ENCODE measurements around the gene CD3D. TPM values are rescaled to one million over a fixed set of nuclear protein-coding genes. Genes with fewer than 3 reads are reported as not detected.

Gene CD3D
- polyA plus RNA-seq, 2 of the 4 experiments (the other 2 are of a cell fraction) = not detected

DNA sequence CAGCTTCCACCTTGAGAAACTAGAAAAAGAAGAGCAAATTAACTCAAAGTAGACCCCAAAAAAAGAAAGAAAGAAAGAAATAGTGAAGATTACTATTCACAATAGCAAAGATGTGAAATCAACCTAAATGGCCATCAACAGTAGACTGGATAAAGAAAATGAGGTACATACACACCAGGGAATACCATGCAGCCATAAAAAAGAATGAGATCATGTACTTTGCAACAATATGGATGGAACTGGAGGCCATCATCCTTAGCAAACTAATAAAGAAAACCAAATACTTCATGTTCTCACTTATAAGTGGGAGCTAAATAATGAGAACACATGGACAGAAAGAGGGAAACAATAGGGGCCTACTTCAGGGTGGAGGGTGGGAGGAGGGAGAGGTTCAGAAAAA lies 13.8 kb downstream of the CD3D start (continued):
- TF ChIP-seq, protein P1, sequence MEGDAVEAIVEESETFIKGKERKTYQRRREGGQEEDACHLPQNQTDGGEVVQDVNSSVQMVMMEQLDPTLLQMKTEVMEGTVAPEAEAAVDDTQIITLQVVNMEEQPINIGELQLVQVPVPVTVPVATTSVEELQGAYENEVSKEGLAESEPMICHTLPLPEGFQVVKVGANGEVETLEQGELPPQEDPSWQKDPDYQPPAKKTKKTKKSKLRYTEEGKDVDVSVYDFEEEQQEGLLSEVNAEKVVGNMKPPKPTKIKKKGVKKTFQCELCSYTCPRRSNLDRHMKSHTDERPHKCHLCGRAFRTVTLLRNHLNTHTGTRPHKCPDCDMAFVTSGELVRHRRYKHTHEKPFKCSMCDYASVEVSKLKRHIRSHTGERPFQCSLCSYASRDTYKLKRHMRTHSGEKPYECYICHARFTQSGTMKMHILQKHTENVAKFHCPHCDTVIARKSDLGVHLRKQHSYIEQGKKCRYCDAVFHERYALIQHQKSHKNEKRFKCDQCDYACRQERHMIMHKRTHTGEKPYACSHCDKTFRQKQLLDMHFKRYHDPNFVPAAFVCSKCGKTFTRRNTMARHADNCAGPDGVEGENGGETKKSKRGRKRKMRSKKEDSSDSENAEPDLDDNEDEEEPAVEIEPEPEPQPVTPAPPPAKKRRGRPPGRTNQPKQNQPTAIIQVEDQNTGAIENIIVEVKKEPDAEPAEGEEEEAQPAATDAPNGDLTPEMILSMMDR (IDR thresholded peaks at IDR 0.05) = no peak

DNA sequence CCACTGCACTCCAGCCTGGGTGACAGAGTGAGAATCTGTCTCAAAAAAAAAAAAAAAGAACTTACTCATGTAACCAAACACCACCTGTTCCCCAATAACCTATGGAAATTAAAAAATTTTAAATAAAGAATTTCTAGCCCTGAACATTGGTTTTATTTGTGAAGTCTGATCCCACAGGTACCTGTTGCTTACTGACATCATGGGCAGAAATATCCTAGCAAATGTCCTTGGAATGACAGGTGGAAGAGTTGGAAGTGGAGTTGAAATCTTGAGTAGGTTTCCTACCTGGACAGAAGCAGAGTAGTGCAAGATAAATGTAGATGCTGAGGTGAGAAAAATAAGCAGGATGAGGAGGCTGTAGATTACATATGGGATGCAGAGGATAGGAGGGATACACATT lies 17.2 kb downstream of the CD3D start:
- Histone ChIP-seq H3K4me1 (no peaks in the 10 kb centered on the region), H3K4me3 (no peak overlapping the region), H3K27ac (no peak overlapping the region), H3K4me2 (no peak overlapping the region), H3K9me3 (no peaks in the 10 kb centered on the region)
- no peak for TF ChIP-seq EHMT2 (IDR thresholded peaks at IDR 0.05; ENCODE audit: low read depth)
- TF ChIP-seq POLR2AphosphoS2 (conservative IDR thresholded peaks at IDR 0.05; ENCODE audit: low read length) = no peak
- POLR2A ChIA-PET = no interaction called here
- FAIRE-seq (no peak), DNase-seq (ENCODE audit: low read depth in 1 of 2, low spot score in 1 of 2) (no peak), ATAC-seq (no peak)
- CTCF ChIA-PET = no interaction called here

DNA sequence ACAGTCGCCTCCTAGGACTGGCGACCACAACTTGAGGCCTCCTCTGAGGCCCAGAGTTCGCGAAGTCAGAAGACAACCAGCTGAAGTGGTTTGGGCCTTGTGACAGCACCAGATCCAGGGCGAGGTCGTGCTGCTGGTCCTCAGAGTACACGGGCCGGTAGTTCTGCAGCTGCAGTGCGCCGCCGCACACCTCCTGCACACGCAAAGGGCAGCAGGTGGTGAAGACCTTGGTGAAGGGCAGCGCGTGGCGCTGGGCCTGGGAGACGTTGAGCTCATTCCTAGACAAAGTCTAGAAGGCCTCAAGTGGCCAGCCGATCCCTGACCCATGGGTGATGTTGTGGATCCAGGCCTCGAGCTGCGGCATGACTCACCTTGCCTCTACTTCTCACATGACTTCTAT lies 19.8 kb downstream of the CD3D start:
- 79% methylated on average over 19 of the region's 19 CpGs for WGBS (ENCODE audit: missing lambda C conversion rate)
- ChIA-PET POLR2A (no interaction called here), CTCF (interaction anchor here (2.0 kb wide), 1 partner anchor 31 kb away, joined by 6 read pairs; no protein-coding TSS in a partner anchor)
- Histone ChIP-seq H3K4me1 (no peaks in the 10 kb centered on the region), H3K27ac (no peak overlapping the region), H3K9me3 (no peaks in the 10 kb centered on the region), H3K4me2 (no peak overlapping the region), H3K4me3 (no peak overlapping the region)
- ATAC-seq (no peak), FAIRE-seq (no peak), DNase-seq (ENCODE audit: low read depth in 1 of 2, low spot score in 1 of 2) (no peak)
- TF ChIP-seq, protein P2, sequence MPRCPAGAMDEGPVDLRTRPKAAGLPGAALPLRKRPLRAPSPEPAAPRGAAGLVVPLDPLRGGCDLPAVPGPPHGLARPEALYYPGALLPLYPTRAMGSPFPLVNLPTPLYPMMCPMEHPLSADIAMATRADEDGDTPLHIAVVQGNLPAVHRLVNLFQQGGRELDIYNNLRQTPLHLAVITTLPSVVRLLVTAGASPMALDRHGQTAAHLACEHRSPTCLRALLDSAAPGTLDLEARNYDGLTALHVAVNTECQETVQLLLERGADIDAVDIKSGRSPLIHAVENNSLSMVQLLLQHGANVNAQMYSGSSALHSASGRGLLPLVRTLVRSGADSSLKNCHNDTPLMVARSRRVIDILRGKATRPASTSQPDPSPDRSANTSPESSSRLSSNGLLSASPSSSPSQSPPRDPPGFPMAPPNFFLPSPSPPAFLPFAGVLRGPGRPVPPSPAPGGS (IDR thresholded peaks at IDR 0.05) = no peak
- TF ChIP-seq, protein P3, sequence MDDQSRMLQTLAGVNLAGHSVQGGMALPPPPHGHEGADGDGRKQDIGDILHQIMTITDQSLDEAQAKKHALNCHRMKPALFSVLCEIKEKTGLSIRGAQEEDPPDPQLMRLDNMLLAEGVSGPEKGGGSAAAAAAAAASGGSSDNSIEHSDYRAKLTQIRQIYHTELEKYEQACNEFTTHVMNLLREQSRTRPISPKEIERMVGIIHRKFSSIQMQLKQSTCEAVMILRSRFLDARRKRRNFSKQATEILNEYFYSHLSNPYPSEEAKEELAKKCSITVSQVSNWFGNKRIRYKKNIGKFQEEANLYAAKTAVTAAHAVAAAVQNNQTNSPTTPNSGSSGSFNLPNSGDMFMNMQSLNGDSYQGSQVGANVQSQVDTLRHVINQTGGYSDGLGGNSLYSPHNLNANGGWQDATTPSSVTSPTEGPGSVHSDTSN (IDR thresholded peaks at IDR 0.05) = no peak
- TF ChIP-seq NPAS2 (CRISPR knock-in tag; IDR thresholded peaks at IDR 0.05; ENCODE audit: borderline replicate concordance) (no peak), NFE2L2 (conservative IDR thresholded peaks at IDR 0.05; ENCODE audit: low read length) (no peak), PHF8 (IDR thresholded peaks at IDR 0.05; ENCODE audit: borderline replicate concordance, low read depth) (no peak), MAFK (IDR thresholded peaks at IDR 0.05; ENCODE audit: partially characterized antibody) (no peak), HOXB13 (CRISPR knock-in tag; IDR thresholded peaks at IDR 0.05; ENCODE audit: low read depth) (no peak), CHD2 (IDR thresholded peaks at IDR 0.05; ENCODE audit: low read length, partially characterized antibody) (no peak), NR3C1 (IDR thresholded peaks at IDR 0.05) (no peak), ZSCAN20 (CRISPR knock-in tag; IDR thresholded peaks at IDR 0.05) (no peak), POLR2AphosphoS2 (conservative IDR thresholded peaks at IDR 0.05; ENCODE audit: low read length) (no peak), RFX5 (IDR thresholded peaks at IDR 0.05) (no peak), BHLHE40 (IDR thresholded peaks at IDR 0.05; ENCODE audit: low read depth, low read length) (no peak), CEBPB (IDR thresholded peaks at IDR 0.05) (no peak), JUNB (IDR thresholded peaks at IDR 0.05) (no peak), EP300 (IDR thresholded peaks at IDR 0.05) (no peak), RCOR1 (IDR thresholded peaks at IDR 0.05; ENCODE audit: low read depth, low read length) (no peak)
- TF ChIP-seq, protein P4, sequence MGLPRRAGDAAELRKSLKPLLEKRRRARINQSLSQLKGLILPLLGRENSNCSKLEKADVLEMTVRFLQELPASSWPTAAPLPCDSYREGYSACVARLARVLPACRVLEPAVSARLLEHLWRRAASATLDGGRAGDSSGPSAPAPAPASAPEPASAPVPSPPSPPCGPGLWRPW (IDR thresholded peaks at IDR 0.05) = no peak
- TF ChIP-seq, protein P5, sequence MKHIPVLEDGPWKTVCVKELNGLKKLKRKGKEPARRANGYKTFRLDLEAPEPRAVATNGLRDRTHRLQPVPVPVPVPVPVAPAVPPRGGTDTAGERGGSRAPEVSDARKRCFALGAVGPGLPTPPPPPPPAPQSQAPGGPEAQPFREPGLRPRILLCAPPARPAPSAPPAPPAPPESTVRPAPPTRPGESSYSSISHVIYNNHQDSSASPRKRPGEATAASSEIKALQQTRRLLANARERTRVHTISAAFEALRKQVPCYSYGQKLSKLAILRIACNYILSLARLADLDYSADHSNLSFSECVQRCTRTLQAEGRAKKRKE (CRISPR knock-in tag; IDR thresholded peaks at IDR 0.05; ENCODE audit: low read depth) = no peak
- TF ChIP-seq, protein P6, sequence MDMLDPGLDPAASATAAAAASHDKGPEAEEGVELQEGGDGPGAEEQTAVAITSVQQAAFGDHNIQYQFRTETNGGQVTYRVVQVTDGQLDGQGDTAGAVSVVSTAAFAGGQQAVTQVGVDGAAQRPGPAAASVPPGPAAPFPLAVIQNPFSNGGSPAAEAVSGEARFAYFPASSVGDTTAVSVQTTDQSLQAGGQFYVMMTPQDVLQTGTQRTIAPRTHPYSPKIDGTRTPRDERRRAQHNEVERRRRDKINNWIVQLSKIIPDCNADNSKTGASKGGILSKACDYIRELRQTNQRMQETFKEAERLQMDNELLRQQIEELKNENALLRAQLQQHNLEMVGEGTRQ (IDR thresholded peaks at IDR 0.05) = no peak
